ENCODE results near the gene GZMB.

DNA sequence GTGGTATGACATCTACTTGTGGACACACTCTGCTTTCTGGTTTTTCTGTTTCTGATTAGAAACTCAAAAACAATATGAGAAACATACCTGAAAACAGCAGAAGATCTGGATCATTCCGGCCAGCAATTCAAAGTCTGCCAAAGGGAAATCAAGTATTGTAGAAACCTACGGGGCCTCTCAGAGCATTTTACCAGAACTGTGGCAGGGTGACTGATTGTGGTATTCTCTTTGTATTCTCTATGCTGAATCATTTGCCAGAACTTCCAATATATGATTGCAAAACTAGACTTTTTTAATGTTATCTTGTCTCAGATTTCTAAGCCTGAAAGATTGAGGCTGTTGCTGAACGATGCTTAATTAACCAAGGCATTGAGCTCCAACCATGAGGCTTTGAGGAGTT is 5.9 kb upstream of the GZMB start:
- TF ChIP-seq POLR2AphosphoS5 (IDR thresholded peaks at IDR 0.05; ENCODE audit: borderline replicate concordance, low read depth, low read length), result no peak
- TF ChIP-seq EZH2 (IDR thresholded peaks at IDR 0.05), result no peak

Data from SK-N-MC (cell line).